ENCODE measurements around the gene CRYBG1. TPM values are rescaled to one million over a fixed set of nuclear protein-coding genes. Genes with fewer than 3 reads are reported as not detected.

Gene CRYBG1
- total and polyA plus RNA-seq, 2 donors (not counting 3 experiments of a cell fraction or from before 2014, with no cell fraction given) = 4.1 to 30.1 TPM

GRCh38 chr6:106501960-106502371, 141.4 kb downstream of the CRYBG1 start:
- no peak overlapping the region for H3K4me3 ChIP-seq (replicated peaks in 1 of 3; ENCODE audit: insufficient read depth in 1 of 3, low read depth in 1 of 3, low read length in 3 of 3)
- no peaks in the 10 kb centered on the region for H3K9me3 ChIP-seq (replicated peaks; ENCODE audit: control insufficient read depth, insufficient read depth, low read length)
- H2AFZ ChIP-seq (ENCODE audit: low read depth, low read length) = no peak overlapping the region
- no peaks in the 10 kb centered on the region for H4K20me1 ChIP-seq (replicated peaks; ENCODE audit: control insufficient read depth, extremely low read depth, insufficient read depth, low read length)
- no TSS peak for BruUV-seq (replicated peaks)
- dilution Hi-C loops (cut with MboI; ENCODE audit: extremely low pct_ligation_motif_present, low sequenced_read_pairs) = no loop called here
- DNase-seq (ENCODE audit: low read depth, low spot score) (no peak), FAIRE-seq (no peak)
- H3K79me2 ChIP-seq (ENCODE audit: control insufficient read depth, insufficient read depth, low read length) = no peaks in the 10 kb centered on the region
- no peak overlapping the region for H3K4me2 ChIP-seq (ENCODE audit: insufficient read depth, low read length)
- no peaks in the 10 kb centered on the region for H3K9me1 ChIP-seq (replicated peaks; ENCODE audit: control insufficient read depth, extremely low read depth, insufficient read depth, low read length)
- no peaks in the 10 kb centered on the region for H3K36me3 ChIP-seq (ENCODE audit: control insufficient read depth in 2 of 2, extremely low read depth in 1 of 2, insufficient read depth in 2 of 2, low read length in 2 of 2)
- TF ChIP-seq FOS (IDR thresholded peaks at IDR 0.05; ENCODE audit: borderline replicate concordance, insufficient read depth, low read length) = no peak
- TF ChIP-seq, protein P1, sequence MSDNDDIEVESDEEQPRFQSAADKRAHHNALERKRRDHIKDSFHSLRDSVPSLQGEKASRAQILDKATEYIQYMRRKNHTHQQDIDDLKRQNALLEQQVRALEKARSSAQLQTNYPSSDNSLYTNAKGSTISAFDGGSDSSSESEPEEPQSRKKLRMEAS (IDR thresholded peaks at IDR 0.05; ENCODE audit: insufficient read depth, insufficient read length) = no peak
- TF ChIP-seq, protein P2, sequence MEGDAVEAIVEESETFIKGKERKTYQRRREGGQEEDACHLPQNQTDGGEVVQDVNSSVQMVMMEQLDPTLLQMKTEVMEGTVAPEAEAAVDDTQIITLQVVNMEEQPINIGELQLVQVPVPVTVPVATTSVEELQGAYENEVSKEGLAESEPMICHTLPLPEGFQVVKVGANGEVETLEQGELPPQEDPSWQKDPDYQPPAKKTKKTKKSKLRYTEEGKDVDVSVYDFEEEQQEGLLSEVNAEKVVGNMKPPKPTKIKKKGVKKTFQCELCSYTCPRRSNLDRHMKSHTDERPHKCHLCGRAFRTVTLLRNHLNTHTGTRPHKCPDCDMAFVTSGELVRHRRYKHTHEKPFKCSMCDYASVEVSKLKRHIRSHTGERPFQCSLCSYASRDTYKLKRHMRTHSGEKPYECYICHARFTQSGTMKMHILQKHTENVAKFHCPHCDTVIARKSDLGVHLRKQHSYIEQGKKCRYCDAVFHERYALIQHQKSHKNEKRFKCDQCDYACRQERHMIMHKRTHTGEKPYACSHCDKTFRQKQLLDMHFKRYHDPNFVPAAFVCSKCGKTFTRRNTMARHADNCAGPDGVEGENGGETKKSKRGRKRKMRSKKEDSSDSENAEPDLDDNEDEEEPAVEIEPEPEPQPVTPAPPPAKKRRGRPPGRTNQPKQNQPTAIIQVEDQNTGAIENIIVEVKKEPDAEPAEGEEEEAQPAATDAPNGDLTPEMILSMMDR (IDR thresholded peaks at IDR 0.05; ENCODE audit: extremely low read depth in 1 of 2, insufficient read depth in 1 of 2, low read depth in 1 of 2, low read length in 2 of 2) = no peak
- no peak for TF ChIP-seq GATA2 (IDR thresholded peaks at IDR 0.05; ENCODE audit: insufficient read depth, insufficient read length, low read depth, low read length)
- TF ChIP-seq POLR2AphosphoS5 (IDR thresholded peaks at IDR 0.05; ENCODE audit: insufficient read depth, low read depth, low read length) = no peak
- no peak for TF ChIP-seq EZH2 (IDR thresholded peaks at IDR 0.05; ENCODE audit: borderline replicate concordance, low read depth, low read length, severe bottlenecking)
- no peak for TF ChIP-seq MYC (IDR thresholded peaks at IDR 0.05; ENCODE audit: low read depth, low read length)
- no peak for TF ChIP-seq POLR2A (IDR thresholded peaks at IDR 0.05; ENCODE audit: low read depth, low read length)
- no peak for TF ChIP-seq JUN (IDR thresholded peaks at IDR 0.05; ENCODE audit: borderline replicate concordance, insufficient read depth, insufficient read length, low read depth)
- POLR2A ChIA-PET = no interaction called here
- CTCF ChIA-PET = interaction anchor here (1.4 to 1.6 kb wide), 2 partner anchors 14 to 65 kb away, joined by 3 to 4 read pairs; no protein-coding TSS in a partner anchor
- no peak overlapping the region for H3K27ac ChIP-seq (ENCODE audit: insufficient read depth, low read depth, low read length)
- peaks cover 3 to 8% of the 10 kb centered on the region in 2 experiments for H3K27me3 ChIP-seq (ENCODE audit: control insufficient read depth in 2 of 2, insufficient read depth in 2 of 2, low read length in 2 of 2)
- no peak overlapping the region for H3K9ac ChIP-seq (replicated peaks; ENCODE audit: extremely low read depth, insufficient read depth, low read length)
- intact Hi-C loops (cut with micrococcal nuclease) = no loop called here
- no peaks in the 10 kb centered on the region for H3K4me1 ChIP-seq (ENCODE audit: control insufficient read depth, extremely low read depth, insufficient read depth, low read length)
